ENCODE data around the gene HOXA9.
A peak's percentile ranks its signal among the peaks of the same experiment; 100 is the strongest.

DNA sequence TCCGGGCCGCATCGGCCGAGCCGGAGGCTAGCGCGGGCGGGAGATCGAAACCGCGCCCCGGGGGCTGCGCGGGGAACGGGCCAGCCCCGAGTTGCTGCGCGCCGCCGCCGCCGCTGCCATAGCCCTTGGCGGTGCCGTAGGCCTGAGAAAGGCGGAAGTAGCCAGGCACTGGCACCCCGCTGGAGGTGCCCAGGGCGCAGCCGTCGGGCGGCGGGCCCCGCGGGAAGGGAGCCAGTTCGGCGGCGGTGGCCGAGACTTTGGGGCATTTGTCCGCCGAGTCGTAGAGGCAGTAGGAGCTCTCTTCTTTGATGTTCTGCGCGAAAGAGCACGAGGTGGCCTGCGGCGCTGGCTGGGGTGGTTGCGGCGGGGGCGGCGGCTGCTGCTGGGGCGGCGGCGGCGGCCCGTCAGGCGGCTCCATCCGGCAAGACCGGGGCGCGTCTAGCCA is 8.2 kb upstream of the HOXA9 start:
- TF ChIP-seq, protein P1, sequence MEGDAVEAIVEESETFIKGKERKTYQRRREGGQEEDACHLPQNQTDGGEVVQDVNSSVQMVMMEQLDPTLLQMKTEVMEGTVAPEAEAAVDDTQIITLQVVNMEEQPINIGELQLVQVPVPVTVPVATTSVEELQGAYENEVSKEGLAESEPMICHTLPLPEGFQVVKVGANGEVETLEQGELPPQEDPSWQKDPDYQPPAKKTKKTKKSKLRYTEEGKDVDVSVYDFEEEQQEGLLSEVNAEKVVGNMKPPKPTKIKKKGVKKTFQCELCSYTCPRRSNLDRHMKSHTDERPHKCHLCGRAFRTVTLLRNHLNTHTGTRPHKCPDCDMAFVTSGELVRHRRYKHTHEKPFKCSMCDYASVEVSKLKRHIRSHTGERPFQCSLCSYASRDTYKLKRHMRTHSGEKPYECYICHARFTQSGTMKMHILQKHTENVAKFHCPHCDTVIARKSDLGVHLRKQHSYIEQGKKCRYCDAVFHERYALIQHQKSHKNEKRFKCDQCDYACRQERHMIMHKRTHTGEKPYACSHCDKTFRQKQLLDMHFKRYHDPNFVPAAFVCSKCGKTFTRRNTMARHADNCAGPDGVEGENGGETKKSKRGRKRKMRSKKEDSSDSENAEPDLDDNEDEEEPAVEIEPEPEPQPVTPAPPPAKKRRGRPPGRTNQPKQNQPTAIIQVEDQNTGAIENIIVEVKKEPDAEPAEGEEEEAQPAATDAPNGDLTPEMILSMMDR (conservative IDR thresholded peaks at IDR 0.05 in 1 of 2, IDR thresholded peaks at IDR 0.05 in 1 of 2; ENCODE audit: extremely low read depth in 1 of 2, insufficient read depth in 1 of 2, low read depth in 1 of 2, low read length in 2 of 2): no peak
- TF ChIP-seq EZH2 (IDR thresholded peaks at IDR 0.05; ENCODE audit: borderline replicate concordance, low read length): peak; percentile 12

Measured in mammary epithelial cell (primary cell).